COR-L47 (cell line): ENCODE data around the gene BLNK.
A peak's percentile ranks its signal among the peaks of the same experiment; 100 is the strongest.

ENCODE experiments used
- DNase-seq: peaks from one replicate; lab custom pipeline; 2025; lab: John Stamatoyannopoulos, UW

Gene BLNK

DNA sequence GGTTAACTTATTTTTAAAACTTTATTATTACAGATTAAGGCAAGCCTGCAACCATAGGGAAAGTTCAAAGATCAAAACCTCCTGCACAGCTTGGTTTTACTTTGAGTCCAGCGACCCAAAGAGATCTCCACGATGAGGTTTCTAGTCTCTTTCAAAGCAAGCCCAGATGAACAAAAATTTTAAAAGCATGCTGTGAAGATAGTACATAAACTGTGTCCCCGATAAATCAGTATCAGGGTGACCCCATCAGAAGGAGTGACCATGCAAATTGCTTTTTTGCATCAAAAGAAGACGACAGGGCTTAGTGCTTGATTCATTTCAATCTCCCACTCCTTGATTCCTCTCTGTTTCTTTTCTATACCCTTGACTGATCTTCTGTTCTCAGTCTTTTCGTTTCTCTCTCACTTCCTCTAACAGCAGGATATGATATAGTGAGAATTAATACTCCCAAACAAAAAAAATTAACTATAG lies 16.8 kb upstream of the BLNK start:
- DNase-seq = no peak

DNA sequence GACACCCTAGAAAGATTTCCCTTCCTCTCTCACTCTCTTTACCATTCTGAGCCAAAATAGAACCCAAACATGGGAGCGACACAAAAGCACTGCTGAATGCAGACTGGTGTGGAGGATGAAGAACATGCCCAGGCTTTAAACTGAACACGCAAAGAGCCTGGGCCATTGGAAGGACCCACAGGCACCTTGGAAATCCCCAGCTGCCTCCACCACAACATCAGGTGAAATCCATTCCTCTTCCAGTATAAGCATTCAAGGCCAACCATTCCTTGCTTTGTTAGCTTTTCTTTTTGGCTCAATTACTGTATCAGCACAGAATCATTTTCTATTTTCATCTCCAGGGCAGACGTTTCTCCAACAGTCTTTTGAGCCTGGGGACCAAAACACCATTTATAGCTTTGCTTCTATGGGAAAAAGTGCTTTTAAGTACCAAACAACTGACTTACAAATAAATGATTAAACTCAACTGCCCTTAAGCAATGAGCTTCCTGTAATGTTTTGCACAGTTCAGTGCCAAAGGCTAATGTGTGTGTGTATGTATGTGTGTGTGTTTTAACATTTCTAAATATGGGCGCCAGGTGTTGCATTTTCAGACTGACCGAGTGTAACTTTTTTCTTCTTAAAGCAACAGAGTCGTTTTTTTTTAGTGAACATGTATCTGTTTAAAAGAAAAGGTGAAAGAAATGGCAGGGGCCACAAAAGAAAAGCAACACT lies 16.2 kb upstream of the BLNK start:
- no peak for DNase-seq

- DNase-seq = no peak
Measured at GRCh38 chr10:96285331-96285752, 14.0 kb upstream of the BLNK start.

GRCh38 chr10:96283756-96284155 lies 12.4 kb upstream of the BLNK start:
- no peak for DNase-seq

DNA sequence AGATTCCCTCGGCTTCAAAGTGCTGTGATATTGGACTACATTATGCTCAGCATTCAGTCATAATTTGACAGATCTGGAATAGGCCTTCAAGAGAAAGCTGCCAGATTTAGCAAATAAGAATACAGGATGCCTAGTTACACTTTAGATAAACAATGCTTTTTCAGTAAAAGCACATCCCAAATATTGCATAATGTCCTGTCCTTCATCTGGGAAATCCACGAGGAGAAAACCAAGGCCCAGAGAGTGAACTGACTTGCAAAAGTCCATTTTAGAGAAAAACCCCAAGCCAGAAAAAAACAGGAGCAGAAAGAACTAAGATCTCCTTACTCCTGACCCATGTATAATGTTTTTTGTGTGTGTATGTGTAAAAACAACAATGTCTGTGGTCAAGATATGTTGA lies 12.0 kb upstream of the BLNK start:
- DNase-seq = no peak

DNA sequence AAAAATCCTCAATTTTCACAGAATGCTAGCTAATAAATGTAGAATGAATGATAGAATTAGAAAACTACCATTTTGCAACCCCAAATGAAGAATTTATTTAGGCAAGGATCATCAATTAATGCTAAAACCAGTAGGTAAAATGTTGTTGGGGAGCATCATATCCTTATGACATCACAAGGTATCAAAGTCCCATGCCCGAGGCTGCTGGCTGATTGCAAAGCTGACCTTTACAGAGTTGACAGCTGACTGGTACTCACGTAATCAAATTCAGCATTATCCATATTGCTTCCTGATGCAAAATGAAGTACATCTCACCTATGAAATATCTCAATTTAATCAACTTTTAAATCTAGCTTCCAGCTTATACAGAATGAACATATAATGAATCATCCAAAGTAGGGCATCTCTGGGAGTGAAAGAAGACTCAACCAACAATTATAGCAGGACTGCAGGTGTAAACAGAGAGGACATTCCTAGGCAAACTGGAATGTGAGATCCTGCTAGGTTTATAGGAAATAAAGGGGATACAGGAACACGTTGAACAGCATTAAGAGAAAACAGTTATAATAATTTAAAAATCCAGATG lies 10.2 kb upstream of the BLNK start:
- DNase-seq = no peak

DNA sequence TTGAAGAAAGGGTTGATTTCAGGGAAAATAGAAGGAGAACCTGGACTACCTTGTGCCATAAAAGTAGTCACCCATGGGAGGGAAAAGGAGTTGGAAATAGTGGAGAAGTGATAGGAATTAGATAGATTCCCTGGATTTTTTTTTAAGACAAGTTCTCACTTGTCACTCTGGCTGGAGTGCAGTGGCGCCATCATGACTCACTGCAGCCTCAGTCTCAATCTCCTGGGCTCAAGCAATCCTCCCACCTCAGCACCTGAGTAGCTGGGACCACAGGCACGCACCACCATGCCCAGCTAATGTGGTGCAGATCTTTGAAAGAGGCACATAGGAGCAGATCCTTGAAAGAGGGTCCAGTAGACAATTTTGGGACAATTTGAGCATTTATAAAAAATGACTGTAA lies 9.5 kb upstream of the BLNK start:
- DNase-seq = no peak

GRCh38 chr10:96279191-96279641 lies 7.8 kb upstream of the BLNK start:
- DNase-seq = no peak

DNA sequence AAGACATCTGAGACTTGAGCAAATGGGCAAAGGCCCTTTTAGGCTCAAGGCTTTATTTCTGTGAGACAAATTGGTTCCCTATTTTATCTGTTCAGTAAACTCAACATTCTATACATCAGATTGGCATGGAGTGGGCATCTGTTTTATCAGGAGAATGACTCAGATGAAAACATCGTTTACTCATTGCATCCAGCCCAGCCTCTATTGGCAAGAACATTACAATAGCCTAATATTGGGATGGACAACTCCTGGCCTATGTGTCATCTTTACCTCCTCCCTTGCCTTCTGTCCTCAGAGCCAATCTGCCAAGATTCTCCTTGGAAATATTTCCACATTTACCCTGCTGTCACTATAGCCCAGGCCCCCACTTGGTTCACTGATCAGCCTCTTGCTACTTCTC lies 5.5 kb upstream of the BLNK start:
- no peak for DNase-seq

DNA sequence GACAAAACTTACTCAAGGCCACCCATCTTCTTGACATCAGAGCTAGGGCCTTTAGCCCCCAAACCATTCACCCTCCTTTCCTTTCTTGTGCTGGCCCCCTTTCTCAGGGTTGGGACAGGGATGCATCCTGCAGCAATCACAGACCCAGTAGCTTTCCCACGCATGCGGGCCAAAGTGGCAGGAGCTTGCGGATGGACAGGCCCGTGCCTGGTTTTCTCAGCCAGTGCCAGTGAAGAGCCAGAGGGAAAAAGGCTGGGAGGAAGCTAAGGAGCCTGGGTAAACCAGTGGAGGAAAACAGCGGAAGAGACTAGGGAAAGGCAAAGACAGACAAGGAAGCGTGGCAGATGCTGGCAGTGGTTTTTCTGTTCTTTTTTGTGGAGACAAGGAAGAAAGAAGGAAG lies 5.1 kb upstream of the BLNK start:
- DNase-seq = no peak

GRCh38 chr10:96275685-96276418 lies 4.5 kb upstream of the BLNK start:
- DNase-seq = no peak

- DNase-seq = no peak
Measured at GRCh38 chr10:96272316-96273280, 1.2 kb upstream of the BLNK start.

GRCh38 chr10:96270571-96270970 lies 798 bp downstream of the BLNK start:
- DNase-seq = no peak

DNA sequence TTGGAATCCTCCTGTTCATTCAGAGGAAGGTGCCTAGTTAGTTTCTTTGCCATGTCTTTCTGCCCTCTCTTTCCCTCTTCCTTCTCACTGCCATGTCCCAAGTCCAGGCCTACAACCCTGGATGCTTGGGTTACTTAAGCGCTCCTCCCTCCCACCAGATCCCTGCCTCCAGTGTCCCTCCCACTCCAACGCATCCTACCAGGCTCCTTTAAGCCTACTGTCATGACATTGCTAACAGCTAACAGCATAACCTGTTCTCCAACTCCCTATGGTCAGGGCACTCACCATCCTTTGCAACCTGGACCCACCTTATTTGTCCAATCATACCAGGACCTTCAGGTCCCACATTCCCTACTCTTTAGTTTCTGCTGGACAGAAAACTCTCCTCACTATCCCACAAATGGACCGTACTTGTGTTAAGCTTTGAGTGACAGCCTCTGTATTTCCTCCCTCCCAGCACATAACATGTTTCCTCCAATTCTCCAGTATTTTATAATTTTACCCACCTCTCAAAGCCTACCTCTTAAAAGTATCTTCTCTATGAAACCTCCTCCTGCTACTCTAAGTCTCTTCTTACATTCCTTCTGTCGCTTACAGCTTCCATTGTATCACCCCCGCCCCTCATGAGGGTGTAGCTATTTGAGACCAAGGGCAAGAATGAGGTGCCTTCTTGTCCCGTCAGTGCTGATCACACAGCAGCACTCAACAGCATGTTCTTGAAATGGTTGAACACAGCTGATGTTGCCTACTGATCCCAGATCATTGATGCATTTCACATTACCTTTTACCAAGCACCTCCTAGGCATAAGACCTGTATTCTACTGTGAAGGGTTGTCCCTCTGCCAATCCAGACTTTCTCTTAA lies 1.7 kb downstream of the BLNK start:
- DNase-seq = no peak

- no peak for DNase-seq
Measured at GRCh38 chr10:96268341-96268909, 2.9 kb downstream of the BLNK start.

DNA sequence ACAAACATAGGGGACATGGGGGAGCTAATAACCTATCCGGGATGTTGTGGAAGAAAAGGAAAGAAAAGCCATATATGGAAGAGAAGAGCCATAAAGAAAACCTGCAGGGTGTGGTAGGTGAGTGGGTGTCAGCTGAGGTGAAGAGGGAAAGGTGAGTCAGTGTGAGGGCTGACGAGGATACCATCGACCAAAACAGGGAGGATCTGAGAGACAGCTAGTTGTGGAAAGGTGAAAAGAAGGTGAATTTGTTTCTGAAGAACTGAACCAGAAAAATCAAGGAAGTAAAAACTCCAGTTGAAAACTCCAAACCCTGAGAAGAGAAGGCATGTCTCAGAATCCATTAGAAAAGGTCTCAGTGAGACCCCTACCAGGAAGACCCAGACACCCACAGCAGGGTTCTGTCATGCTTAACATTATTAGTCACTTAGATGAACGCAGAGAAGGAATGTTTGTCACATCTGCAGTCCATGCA lies 4.1 kb downstream of the BLNK start:
- DNase-seq = no peak

GRCh38 chr10:96266118-96266770 lies 5.1 kb downstream of the BLNK start:
- DNase-seq = peak; percentile 24

- no peak for DNase-seq
Measured at GRCh38 chr10:96264938-96265337, 6.4 kb downstream of the BLNK start.

DNA sequence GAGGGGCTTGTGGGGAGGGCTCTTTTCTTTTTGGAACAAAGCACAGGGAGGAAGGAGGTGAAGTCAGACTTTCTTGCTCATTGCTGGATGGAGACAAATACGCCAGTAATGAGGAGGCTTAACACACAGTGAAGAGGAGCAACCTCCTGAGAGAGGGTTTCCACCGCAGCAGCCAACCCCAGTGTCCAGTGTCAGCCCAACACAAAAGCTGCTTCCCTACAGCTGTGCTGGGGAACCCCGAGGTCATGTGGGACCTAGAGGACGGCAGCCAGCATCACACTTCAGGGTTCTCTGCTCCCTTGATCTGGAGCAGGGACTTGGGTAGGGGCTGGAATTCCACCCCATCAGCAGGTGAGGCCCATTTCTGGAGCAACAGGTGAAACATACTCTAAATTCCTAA lies 7.7 kb downstream of the BLNK start:
- DNase-seq = no peak

DNA sequence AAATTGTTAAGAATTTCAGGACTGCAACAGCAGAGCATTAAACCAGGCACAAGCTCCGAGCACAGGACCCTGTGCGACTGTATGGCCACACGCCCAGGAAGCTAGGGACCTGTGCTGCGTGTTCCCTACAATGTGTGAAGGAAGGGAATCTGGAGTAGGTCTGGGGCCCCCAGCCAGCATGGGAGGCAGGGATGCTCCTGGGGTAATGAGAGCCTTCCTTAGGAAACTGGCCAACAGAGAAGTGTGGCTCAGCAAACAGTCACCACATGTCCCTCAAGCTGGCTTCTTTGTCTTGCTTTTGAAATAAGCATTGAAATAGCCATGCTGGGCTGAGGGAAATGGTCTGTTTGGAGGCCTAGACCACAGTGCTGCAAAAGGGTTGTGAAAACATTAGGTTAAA lies 8.2 kb downstream of the BLNK start:
- no peak for DNase-seq
